HEK293 (cell line): Measurements from ENCODE around the gene LRRFIP1.
A peak's percentile ranks its signal among the peaks of the same experiment; 100 is the strongest.

Experiments
- CTCF ChIA-PET: fragments of 350-600 bp; formaldehyde crosslinking; extraction: SDS; loops from one replicate; lab custom pipeline; 2021; ENCODE audit warnings: antibody characterized with exemption; lab: Yijun Ruan, JAX
- POLR2A ChIA-PET: fragments of 300-600 bp; formaldehyde crosslinking; extraction: SDS; loops from one replicate; lab custom pipeline; 2020; ENCODE audit warnings: antibody characterized with exemption, inconsistent platforms; lab: Yijun Ruan, JAX
- H3K27ac ChIP-seq: fragments of 200-500 bp; sonication (Bioruptor generic); 2 replicates; pipeline ENCODE4 v1.5.1; 2014; ENCODE audit warnings: low read depth, low read length, control low read depth, inconsistent platforms; ENCODE audit errors: extremely low read depth
- H3K36me3 ChIP-seq, 2 experiments: fragments of 200-500 bp in 1 of 2; sonication (Bioruptor generic) in 1 of 2; 1 replicate in 1 of 2; 2 replicates in 1 of 2; pipeline ENCODE4 v1.5.1; 2014 to 2017; ENCODE audit warnings: inconsistent platforms in 2 of 2, low read length in 2 of 2; ENCODE audit not compliant: control insufficient read depth in 2 of 2, insufficient read depth in 1 of 2
- H3K4me1 ChIP-seq: fragments of 200-500 bp; sonication (Bioruptor generic); 2 replicates; pipeline ENCODE4 v1.5.1; 2014; ENCODE audit warnings: mild to moderate bottlenecking, low read length, inconsistent platforms; ENCODE audit not compliant: control insufficient read depth, insufficient read depth
- H3K4me3 ChIP-seq: 2 replicates; pipeline ENCODE4 v1.5.1; 2011; ENCODE audit warnings: low read depth, mild to moderate bottlenecking, control low read depth, low read length, moderate library complexity
- H3K9me3 ChIP-seq: fragments of 200-500 bp; sonication (Bioruptor generic); 2 replicates; pipeline ENCODE4 v1.5.1; 2014; ENCODE audit warnings: low read depth, low read length, inconsistent platforms; ENCODE audit not compliant: control insufficient read depth, insufficient read depth
- CTCF ChIP-seq: fragments of 450-650 bp; formaldehyde crosslinking; IDR thresholded peaks from 2 replicates; pipeline ENCODE4 v1.5.1; 2016; ENCODE audit warnings: missing biosample characterization, missing genetic modification characterization
- ELK4 ChIP-seq: IDR thresholded peaks from 2 replicates; pipeline ENCODE4 v1.6.1; 2011; ENCODE audit warnings: mild to moderate bottlenecking, low read depth, low read length, borderline replicate concordance
- HIC1 ChIP-seq: fragments of 450-650 bp; formaldehyde crosslinking; IDR thresholded peaks from 2 replicates; pipeline ENCODE4 v1.5.1; 2016; ENCODE audit warnings: missing biosample characterization, missing genetic modification characterization
- REST ChIP-seq: fragments of 450-650 bp; formaldehyde crosslinking; IDR thresholded peaks from 2 replicates; pipeline ENCODE4 v1.5.1; 2016; ENCODE audit warnings: missing biosample characterization, missing genetic modification characterization
- SP7 ChIP-seq: fragments of 450-650 bp; formaldehyde crosslinking; IDR thresholded peaks from 2 replicates; pipeline ENCODE4 v1.5.1; 2016; ENCODE audit warnings: missing biosample characterization, missing genetic modification characterization
- YY2 ChIP-seq: fragments of 450-650 bp; formaldehyde crosslinking; IDR thresholded peaks from 2 replicates; pipeline ENCODE4 v1.5.1; 2016; ENCODE audit warnings: missing biosample characterization, missing genetic modification characterization
- ZBTB17 ChIP-seq: fragments of 450-650 bp; formaldehyde crosslinking; IDR thresholded peaks from 2 replicates; pipeline ENCODE4 v1.5.1; 2016; ENCODE audit warnings: missing biosample characterization, missing genetic modification characterization
- ZBTB21 ChIP-seq: fragments of 450-650 bp; formaldehyde crosslinking; IDR thresholded peaks from 2 replicates; pipeline ENCODE4 v1.5.1; 2017; ENCODE audit warnings: missing biosample characterization, missing genetic modification characterization
- ZNF140 ChIP-seq: fragments of 450-650 bp; formaldehyde crosslinking; IDR thresholded peaks from 2 replicates; pipeline ENCODE4 v1.5.1; 2016; ENCODE audit warnings: missing biosample characterization, missing genetic modification characterization
- ZNF146 ChIP-seq: fragments of 450-650 bp; formaldehyde crosslinking; IDR thresholded peaks from 2 replicates; pipeline ENCODE4 v1.5.1; 2016; ENCODE audit warnings: missing biosample characterization, missing genetic modification characterization
- ZNF155 ChIP-seq: fragments of 450-650 bp; formaldehyde crosslinking; IDR thresholded peaks from 2 replicates; pipeline ENCODE4 v1.5.1; 2016; ENCODE audit warnings: missing biosample characterization, missing genetic modification characterization
- ZNF16 ChIP-seq: fragments of 450-650 bp; formaldehyde crosslinking; IDR thresholded peaks from 2 replicates; pipeline ENCODE4 v1.5.1; 2016; ENCODE audit warnings: low read depth, missing biosample characterization, missing genetic modification characterization
- ZNF248 ChIP-seq: fragments of 450-650 bp; formaldehyde crosslinking; IDR thresholded peaks from 2 replicates; pipeline ENCODE4 v1.5.1; 2017; ENCODE audit warnings: missing biosample characterization, missing genetic modification characterization
- ZNF274 ChIP-seq, 2 experiments: fragments of 200-500 bp in 1 of 2; fragments of 450-650 bp in 1 of 2; sonication (Bioruptor generic) in 1 of 2; formaldehyde crosslinking in 1 of 2; IDR thresholded peaks; 2 replicates each; pipeline versions ENCODE4 v1.5.1 to v1.6.1; 2014 to 2016; ENCODE audit warnings: borderline replicate concordance in 1 of 2, inconsistent platforms in 1 of 2, low read length in 1 of 2, missing biosample characterization in 1 of 2, missing genetic modification characterization in 1 of 2
- ZNF335 ChIP-seq: fragments of 450-650 bp; formaldehyde crosslinking; conservative IDR thresholded peaks from 2 replicates; pipeline ENCODE4 v1.5.1; 2016; ENCODE audit warnings: missing biosample characterization, missing genetic modification characterization
- ZNF350 ChIP-seq: fragments of 450-650 bp; formaldehyde crosslinking; IDR thresholded peaks from 2 replicates; pipeline ENCODE4 v1.5.0; 2017; ENCODE audit warnings: missing biosample characterization, mild to moderate bottlenecking, missing genetic modification characterization
- ZNF354C ChIP-seq: fragments of 450-650 bp; formaldehyde crosslinking; IDR thresholded peaks from 2 replicates; pipeline ENCODE4 v1.5.1; 2016; ENCODE audit warnings: missing biosample characterization, missing genetic modification characterization, low read depth, borderline replicate concordance
- ZNF366 ChIP-seq: fragments of 450-650 bp; formaldehyde crosslinking; conservative IDR thresholded peaks from 2 replicates; pipeline ENCODE4 v1.5.1; 2016; ENCODE audit warnings: missing biosample characterization, missing genetic modification characterization
- ZNF596 ChIP-seq: fragments of 450-650 bp; IDR thresholded peaks from 2 replicates; pipeline ENCODE4 v1.5.0; 2018; ENCODE audit warnings: missing biosample characterization, mild to moderate bottlenecking, missing genetic modification characterization, moderate library complexity
- ZNF664 ChIP-seq: fragments of 450-650 bp; formaldehyde crosslinking; IDR thresholded peaks from 2 replicates; pipeline ENCODE4 v1.5.1; 2016; ENCODE audit warnings: missing biosample characterization, missing genetic modification characterization
- ZNF677 ChIP-seq: fragments of 450-650 bp; IDR thresholded peaks from 2 replicates; pipeline ENCODE4 v1.5.0; 2018; ENCODE audit warnings: missing biosample characterization, mild to moderate bottlenecking, missing genetic modification characterization, moderate library complexity

Gene LRRFIP1

GRCh38 chr2:237625777-237626176 lies 1.6 kb upstream of the LRRFIP1 start:
- Histone ChIP-seq H3K4me3 (no peak overlapping the region), H3K36me3 (peaks cover 0 to 12% of the 10 kb centered on the region in 2 experiments; a peak in 1 of 3 replicates), H3K4me1 (no peaks in the 10 kb centered on the region; the same call in 1 of the 2 replicates), H3K9me3 (no peaks in the 10 kb centered on the region), H3K27ac (no peak overlapping the region)
- TF ChIP-seq SP7 (tag by site-specific recombination) (no peak), ZNF664 (tag by site-specific recombination) (no peak), ZNF248 (tag by site-specific recombination) (no peak), ZNF140 (tag by site-specific recombination) (no peak), ZNF350 (tag by site-specific recombination) (no peak), ZNF16 (tag by site-specific recombination) (no peak), ZBTB21 (no peak), ZNF274 (IDR thresholded peaks at IDR 0.05; ENCODE audit: low read length) (no peak), ZNF274 (tag by site-specific recombination; IDR thresholded peaks at IDR 0.05; ENCODE audit: borderline replicate concordance) (no peak), ELK4 (no peak), ZNF677 (no peak), YY2 (tag by site-specific recombination) (no peak), ZNF354C (no peak), ZNF146 (no peak), HIC1 (tag by site-specific recombination) (no peak), ZNF596 (no peak)
- ChIA-PET CTCF (interaction anchor here (0.7 kb wide), 1 partner anchor 149 kb away, joined by 3 read pairs; no protein-coding TSS in a partner anchor), POLR2A (no interaction called here)

GRCh38 chr2:237626813-237627440 lies 460 bp upstream of the LRRFIP1 start:
- no peaks in the 10 kb centered on the region for H3K9me3 ChIP-seq
- H3K27ac ChIP-seq = no peak overlapping the region
- H3K4me3 ChIP-seq = peak overlapping the region; percentile 52; the same call in 1 of the 2 replicates
- POLR2A ChIA-PET = no interaction called here
- CTCF ChIA-PET = no interaction called here
- no peak for TF ChIP-seq ZNF155 (tag by site-specific recombination)
- H3K4me1 ChIP-seq = no peaks in the 10 kb centered on the region; the same call in 1 of the 2 replicates
- peaks cover 0 to 24% of the 10 kb centered on the region in 2 experiments; a peak in 1 of 3 replicates for H3K36me3 ChIP-seq

GRCh38 chr2:237628247-237629187 lies 1.1 kb downstream of the LRRFIP1 start:
- H3K36me3 ChIP-seq = peaks cover 0 to 39% of the 10 kb centered on the region in 2 experiments; a peak in 1 of 3 replicates
- TF ChIP-seq CTCF (tag by site-specific recombination) = no peak
- TF ChIP-seq YY2 (tag by site-specific recombination) = no peak
- no peak for TF ChIP-seq ZNF366
- TF ChIP-seq ZNF335 = peak; percentile 62; the same call in 1 of the 2 replicates
- TF ChIP-seq REST (tag by site-specific recombination) = no peak
- 0 out of 2 replicates have a peak, but pooled peaks have one; percentile 14 for TF ChIP-seq ZBTB17 (tag by site-specific recombination)
- peak overlapping the region; percentile 52 for H3K4me3 ChIP-seq
- POLR2A ChIA-PET = no interaction called here
- H3K4me1 ChIP-seq = no peaks in the 10 kb centered on the region; the same call in 1 of the 2 replicates
- CTCF ChIA-PET = interaction anchor here (0.7 to 1.0 kb wide), 3 partner anchors 40 to 1554 kb away, joined by 3 to 4 read pairs (median 3); no protein-coding TSS in a partner anchor
- no peak overlapping the region; the same call in 1 of the 2 replicates for H3K27ac ChIP-seq
- H3K9me3 ChIP-seq = no peaks in the 10 kb centered on the region
